Measurements from ENCODE around the gene SRM.
"Not testable (repeated sequence)": the region's sequence is repeated elsewhere in the genome, so short reads cannot be mapped to it uniquely, and the experiment has no call there.

SRM gene

GRCh38 chr1:11064942-11065341, 5.1 kb upstream of the SRM start:
- no peak for DNase-seq (ENCODE audit: low read depth, low spot score)

GRCh38 chr1:11063937-11064537, 4.2 kb upstream of the SRM start:
- DNase-seq (ENCODE audit: low read depth, low spot score), result peak; percentile 37

DNA sequence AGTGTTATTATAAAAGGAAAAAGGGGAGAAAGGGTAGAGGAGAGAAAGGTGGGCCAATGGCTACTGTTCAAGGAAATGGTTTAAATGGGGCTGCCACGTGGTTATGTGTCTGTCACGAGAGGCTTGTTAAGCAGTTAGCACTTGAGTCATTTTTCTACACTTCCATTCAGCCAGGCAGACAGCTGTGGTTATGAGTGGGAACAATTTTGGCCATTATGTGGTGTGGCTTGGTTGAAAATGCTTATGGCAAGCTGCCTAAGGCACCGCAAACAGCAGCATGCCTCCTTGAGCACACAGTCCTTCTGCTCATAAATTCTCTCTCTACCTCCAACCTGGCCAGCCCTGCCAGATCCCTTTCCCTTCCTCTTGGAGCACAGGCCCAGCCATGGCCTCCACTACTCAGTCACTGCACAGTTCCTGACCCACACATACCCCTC, 3.2 kb upstream of the SRM start:
- DNase-seq (ENCODE audit: low read depth, low spot score), result no peak

DNA sequence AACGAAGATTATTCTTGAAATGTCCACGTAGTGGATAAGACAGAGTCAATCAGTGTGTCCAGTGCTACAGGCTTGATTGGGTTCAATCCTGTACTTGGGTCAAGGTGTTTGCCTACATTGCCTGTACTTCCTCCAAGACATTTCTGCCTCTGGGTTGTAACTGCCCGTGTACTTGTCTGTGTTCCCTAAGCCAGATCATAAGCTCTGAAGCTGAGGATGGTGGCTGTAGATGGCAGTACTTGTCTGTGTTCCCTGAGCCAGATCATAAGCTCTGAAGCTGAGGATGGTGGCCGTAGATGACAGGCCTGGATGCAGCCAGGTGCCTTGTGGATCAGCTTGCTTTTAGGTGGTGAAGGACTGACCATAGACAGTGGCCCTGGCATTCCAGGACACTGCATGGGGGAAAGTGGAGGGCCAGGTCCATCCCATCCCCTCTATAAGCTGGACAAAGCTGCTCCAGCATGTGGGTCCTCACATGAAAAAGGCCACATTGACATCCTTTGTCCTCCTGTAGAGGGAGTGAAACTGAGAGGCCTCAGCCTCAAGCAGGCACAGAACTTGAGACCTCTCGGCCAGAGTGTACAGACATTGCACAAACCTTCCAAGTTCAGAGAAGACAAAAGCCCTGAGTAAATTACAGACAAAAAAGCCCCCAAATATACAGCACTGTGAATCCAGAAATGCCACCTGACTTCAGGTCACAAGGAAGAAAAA, 2.0 kb upstream of the SRM start:
- no peak for DNase-seq (ENCODE audit: low read depth, low spot score)

- no peak for DNase-seq (ENCODE audit: low read depth, low spot score)
Observed at GRCh38 chr1:11059155-11059967, 457 bp downstream of the SRM start.

DNA sequence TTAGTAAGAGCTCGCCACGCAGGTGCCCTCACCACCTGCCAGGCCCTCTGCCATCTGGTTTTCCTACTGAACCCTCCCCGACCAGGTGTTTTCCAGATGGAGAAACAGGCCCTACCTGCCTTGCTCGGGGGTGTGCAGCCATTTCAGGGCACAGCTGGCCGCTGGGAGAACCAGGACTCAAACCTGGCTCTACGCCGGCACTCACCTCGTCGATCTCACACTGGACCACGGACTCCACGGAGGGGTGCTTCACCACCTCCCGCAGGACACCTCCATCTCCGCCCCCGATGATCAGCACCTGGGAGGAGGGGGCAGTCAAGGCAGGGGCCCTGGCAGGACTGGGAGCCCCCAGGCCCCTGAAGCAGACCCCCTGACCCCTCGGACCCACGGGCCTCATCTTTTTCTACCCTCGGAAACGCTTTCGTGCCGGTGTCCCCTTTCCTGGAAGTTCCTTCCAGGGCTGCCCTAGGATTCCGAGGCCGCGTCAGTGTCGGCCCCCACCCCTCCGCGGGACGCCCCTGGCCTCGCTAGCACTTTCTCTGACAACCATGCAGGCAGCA, 1.1 kb downstream of the SRM start:
- DNase-seq (ENCODE audit: low read depth, low spot score), result no peak

GRCh38 chr1:11058026-11058425, 1.8 kb downstream of the SRM start:
- DNase-seq (ENCODE audit: low read depth, low spot score), result no peak

DNA sequence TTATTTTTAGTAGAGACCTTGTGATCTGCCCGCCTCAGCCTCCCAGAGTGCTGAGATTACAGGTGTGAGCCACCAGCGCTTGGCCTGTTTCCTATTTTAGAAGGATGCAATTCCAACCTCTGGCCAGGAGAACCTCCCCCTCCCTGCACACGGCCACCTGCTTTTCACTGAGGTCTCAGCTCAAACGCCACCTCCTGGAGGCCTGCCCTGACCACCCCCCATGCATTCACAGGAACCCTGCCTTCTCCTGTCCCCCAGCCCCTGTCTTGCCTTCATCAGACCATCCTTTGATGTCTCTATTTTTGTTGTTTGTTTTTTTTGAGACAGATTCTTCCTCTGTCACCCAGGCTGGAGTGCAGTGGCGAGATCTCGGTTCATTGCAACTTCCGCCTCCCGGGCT, 2.3 kb downstream of the SRM start:
- no peak for DNase-seq (ENCODE audit: low read depth, low spot score)

DNA sequence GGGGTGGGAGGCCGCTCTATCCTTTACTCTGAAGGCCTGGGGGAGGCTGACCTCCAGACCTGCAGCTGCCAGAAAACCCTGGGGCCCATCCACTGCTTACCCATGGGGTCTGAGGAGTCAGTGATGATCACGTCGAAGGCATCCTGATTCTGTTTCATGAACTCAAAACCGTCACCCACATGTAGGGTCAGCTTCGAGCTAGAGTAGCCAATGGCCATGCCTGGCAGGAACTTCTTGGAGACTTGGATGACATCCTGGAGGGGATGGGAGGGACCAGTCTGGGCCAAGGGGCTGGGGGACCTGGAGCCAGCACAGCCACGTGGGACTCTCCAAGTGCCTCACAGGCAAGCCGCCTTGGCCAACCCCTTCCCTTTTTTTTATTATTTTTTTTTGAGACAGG, 3.3 kb downstream of the SRM start:
- no peak for DNase-seq (ENCODE audit: low read depth, low spot score)

DNA sequence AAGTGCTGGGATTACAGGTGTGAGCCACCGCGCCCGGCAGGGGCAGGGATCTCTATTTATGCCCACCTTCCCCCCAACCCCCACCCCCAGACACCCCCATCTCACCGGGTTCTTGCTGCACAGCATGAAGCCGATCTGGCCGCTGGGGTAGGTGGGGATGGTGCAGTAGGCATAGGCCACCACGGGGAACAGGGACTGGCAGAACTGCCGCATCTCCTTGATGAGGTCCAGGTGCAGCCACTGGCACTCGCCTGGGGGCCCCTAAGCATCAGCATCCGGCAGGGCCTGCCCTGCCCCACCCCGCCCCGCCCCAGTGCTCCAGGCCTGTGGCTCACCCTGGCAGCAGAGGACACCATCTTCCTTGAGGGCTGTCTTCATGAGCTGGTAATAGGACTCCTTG, 4.1 kb downstream of the SRM start:
- no peak for DNase-seq (ENCODE audit: low read depth, low spot score)

GRCh38 chr1:11054666-11055065, 5.2 kb downstream of the SRM start:
- DNase-seq (ENCODE audit: low read depth, low spot score), result no peak

DNA sequence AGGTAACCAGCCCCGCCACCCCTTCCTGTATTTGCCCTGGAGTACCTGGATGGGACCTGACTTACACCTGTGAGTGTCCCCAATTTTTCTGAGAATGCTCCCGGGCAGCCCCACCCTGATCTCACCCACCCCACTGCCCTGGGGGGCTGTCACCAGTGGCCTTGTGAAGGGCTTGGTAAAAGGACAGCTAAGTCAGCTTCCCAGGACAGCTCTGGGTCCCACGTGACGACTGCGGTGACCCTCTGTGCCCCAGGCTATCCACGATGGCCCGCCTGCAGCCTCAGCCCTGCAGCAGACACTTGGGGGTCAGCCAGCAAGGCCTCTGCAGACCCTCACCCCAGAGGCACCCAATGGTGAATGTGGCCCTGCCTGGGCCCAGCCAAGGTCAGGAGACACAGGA, 5.6 kb downstream of the SRM start:
- DNase-seq (ENCODE audit: low read depth, low spot score), result no peak

- DNase-seq (ENCODE audit: low read depth, low spot score), result peak; percentile 51
Observed at GRCh38 chr1:11053758-11054137, 6.1 kb downstream of the SRM start.

DNA sequence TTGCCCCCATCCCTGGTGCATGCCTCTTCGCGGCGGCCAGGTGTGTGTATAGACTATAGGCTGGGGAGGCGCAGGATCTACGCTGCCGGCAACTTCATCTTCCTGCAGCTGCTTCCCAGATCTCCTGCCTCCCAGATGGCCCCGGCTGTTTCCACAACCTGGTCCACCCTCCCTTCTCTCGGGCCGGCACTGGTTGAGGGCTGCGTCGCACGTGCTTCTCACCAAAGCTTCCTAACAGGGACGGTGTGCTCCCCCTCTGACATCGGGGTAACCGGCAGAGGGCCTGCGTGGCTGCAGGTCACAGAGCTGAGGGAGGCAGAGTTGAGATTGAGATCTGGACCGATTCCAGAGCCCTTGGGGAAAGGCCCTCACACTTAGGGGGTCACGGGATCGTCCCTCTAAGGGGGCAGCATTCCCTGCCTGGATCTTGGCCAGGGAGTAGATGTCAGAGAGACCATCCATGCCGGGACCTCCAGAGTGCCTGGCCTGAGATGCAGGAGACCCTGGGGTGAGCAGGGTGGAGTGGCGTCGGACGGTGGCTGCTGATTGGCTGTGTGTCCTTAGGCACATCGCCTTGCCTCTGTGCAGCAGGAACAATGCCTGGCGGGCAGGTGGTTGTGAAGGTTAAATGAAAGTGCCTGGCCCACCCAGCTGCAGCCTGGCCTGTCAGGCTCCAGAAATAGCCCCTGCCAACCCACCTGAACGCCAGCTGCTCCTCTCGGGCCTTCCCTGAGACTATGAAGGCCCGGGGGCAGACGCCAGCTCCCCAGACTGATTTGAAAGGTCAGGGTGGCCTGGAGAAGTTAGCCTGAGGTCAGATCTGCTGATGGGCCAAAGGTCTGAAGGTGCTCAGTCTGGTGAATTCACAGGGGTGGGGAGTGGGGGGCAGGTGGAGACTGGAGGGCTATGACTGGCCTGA, 6.7 kb downstream of the SRM start:
- DNase-seq (ENCODE audit: low read depth, low spot score), result no peak

DNA sequence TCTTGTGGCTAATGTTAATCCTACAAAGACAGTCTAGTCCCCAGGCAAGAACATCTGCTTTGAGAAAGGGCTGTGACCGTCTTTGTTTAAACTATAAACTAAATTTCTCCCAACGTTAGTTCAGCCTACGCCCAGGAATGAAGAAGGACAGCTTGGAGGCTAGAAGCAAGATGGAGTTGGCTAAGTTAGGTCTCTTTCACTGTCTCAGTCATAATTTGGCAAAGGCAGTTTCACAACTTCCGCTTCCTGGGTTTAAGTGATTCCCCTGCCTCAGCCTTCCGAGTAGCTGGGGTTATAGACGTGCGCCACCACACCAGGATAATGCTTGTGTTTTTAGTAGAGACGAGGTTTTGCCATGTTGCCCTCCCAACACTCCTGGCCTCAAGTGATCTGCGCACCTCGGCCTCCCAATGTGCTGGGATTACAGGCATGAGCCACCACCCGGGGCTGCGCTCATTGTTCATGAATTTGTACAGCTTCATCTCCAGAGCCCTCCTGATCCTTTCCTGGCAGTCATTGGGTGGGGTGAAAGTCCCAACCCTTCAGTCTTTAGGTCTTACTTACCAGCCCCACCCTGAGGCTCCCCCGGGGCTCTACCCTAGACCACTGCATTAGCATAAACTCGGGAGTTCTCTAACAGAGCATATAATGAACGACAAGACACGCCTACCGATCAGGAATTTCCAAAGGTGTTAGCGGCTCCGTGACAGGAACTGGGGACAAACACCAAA, 7.9 kb downstream of the SRM start:
- peak; percentile 37 for DNase-seq (ENCODE audit: low read depth, low spot score)

DNA sequence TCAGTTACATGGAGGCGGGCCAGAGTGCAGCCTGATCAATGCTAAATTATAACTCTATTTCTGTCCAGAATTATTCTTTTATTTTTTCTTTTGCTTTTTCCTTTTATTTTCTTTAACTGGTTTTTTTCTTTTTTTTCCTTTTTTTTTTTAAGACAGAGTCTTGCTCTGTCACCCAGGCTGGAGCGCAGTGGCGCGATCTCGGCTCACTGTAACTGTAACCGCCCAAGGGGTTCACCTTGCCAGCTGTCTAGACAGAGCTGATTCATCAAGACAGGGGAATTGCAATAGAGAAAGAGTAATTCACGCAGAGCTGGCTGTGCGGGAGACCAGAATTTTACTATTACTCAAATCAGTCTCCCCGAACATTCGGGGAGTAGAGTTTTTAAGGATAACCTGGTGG, 8.7 kb downstream of the SRM start:
- not testable (repeated sequence) for DNase-seq (ENCODE audit: low read depth, low spot score)

GRCh38 chr1:11046625-11047365, 13.0 kb downstream of the SRM start, which contains the start of gene MASP2:
TSS of gene MASP2 (minus strand) at chr1:11047239. CDS start at chr1:11047207, 32 bp downstream.
- DNase-seq (ENCODE audit: low read depth, low spot score), result no peak

- DNase-seq (ENCODE audit: low read depth, low spot score), result no peak
Observed at GRCh38 chr1:11046270-11046566, 13.6 kb downstream of the SRM start.

GRCh38 chr1:11045428-11046269, 14.2 kb downstream of the SRM start:
- DNase-seq (ENCODE audit: low read depth, low spot score), result peak; percentile 76

Measured in ELF-1 (cell line).